ENCODE data around the gene TRERF1.
"Not testable (repeated sequence)": the region's sequence is repeated elsewhere in the genome, so short reads cannot be mapped to it uniquely, and the experiment has no call there.

The TRERF1 gene

GRCh38 chr6:42451333-42452170 is at the start of gene TRERF1:
Gene TRERF1 (minus strand): TSS chr6:42451926. CDS start chr6:42269590, 182,336 bp downstream.
- peak; percentile 85 to 90 for DNase-seq

- no peak for DNase-seq
Measured at GRCh38 chr6:42498473-42499128, 46.9 kb upstream of the TRERF1 start.

- DNase-seq = no peak
Measured at GRCh38 chr6:42493914-42494539, 42.3 kb upstream of the TRERF1 start.

GRCh38 chr6:42488129-42488528 is 36.4 kb upstream of the TRERF1 start:
- no peak for DNase-seq

- DNase-seq = no peak
Measured at GRCh38 chr6:42484261-42484660, 32.5 kb upstream of the TRERF1 start.

- no peak for DNase-seq
Measured at GRCh38 chr6:42482174-42482573, 30.4 kb upstream of the TRERF1 start.

- DNase-seq = no peak
Measured at GRCh38 chr6:42471714-42472113, 20.0 kb upstream of the TRERF1 start.

- no peak for DNase-seq
Measured at GRCh38 chr6:42471142-42471541, 19.4 kb upstream of the TRERF1 start.

GRCh38 chr6:42468273-42468672 is 16.5 kb upstream of the TRERF1 start:
- DNase-seq = no peak

GRCh38 chr6:42467651-42468050 is 15.9 kb upstream of the TRERF1 start:
- DNase-seq = no peak

- not testable (repeated sequence) for DNase-seq
Measured at GRCh38 chr6:42466470-42466869, 14.7 kb upstream of the TRERF1 start.

- DNase-seq = no peak
Measured at GRCh38 chr6:42462474-42462972, 10.8 kb upstream of the TRERF1 start.

- DNase-seq = no peak
Measured at GRCh38 chr6:42460883-42461282, 9.2 kb upstream of the TRERF1 start.

GRCh38 chr6:42459888-42460287 is 8.2 kb upstream of the TRERF1 start:
- no peak for DNase-seq

GRCh38 chr6:42454428-42454791 is 2.7 kb upstream of the TRERF1 start:
- DNase-seq = no peak

GRCh38 chr6:42453654-42454427 is 2.1 kb upstream of the TRERF1 start:
- no peak for DNase-seq

GRCh38 chr6:42453031-42453653 is 1.4 kb upstream of the TRERF1 start:
- DNase-seq = peak; percentile 75 to 83

GRCh38 chr6:42452171-42453030 is 675 bp upstream of the TRERF1 start:
- peak; percentile 80 to 81 for DNase-seq

GRCh38 chr6:42450477-42451332 is 1.0 kb downstream of the TRERF1 start:
- DNase-seq = peak; percentile 44 to 49

- peak in 1 of 2 experiments; percentile 26 for DNase-seq
Measured at GRCh38 chr6:42449917-42450476, 1.7 kb downstream of the TRERF1 start.

Measured in Kasumi-1 (cell line).